T-helper 9 cell (primary cell): ENCODE results near the gene KIAA0319L.
"Not testable (repeated sequence)": the region's sequence is repeated elsewhere in the genome, so short reads cannot be mapped to it uniquely, and the experiment has no call there.

Experiments
- DNase-seq: peaks from one replicate; pipeline ENCODE4 v3.0.0-alpha.2; 2020
- total RNA-seq, 2 donors: gene quantifications; one replicate each; lab custom pipeline; 2026; lab: John Stamatoyannopoulos, UW

Gene KIAA0319L
- 108 to 112 reads per million in 2 donors for total RNA-seq

GRCh38 chr1:35557118-35557610 lies at the start of gene KIAA0319L:
KIAA0319L (minus strand) TSS chr1:35557403; CDS start chr1:35554491, 2,912 bp downstream.
- no peak for DNase-seq

- no peak for DNase-seq
Measured at GRCh38 chr1:35605867-35606182, 48.6 kb upstream of the KIAA0319L start.

- no peak for DNase-seq
Measured at GRCh38 chr1:35605071-35605866, 48.1 kb upstream of the KIAA0319L start.

GRCh38 chr1:35603941-35604340 lies 46.7 kb upstream of the KIAA0319L start:
- DNase-seq, result no peak

- no peak for DNase-seq
Measured at GRCh38 chr1:35603468-35603867, 46.3 kb upstream of the KIAA0319L start.

GRCh38 chr1:35600593-35600992 lies 43.4 kb upstream of the KIAA0319L start:
- DNase-seq, result no peak

GRCh38 chr1:35599411-35599810 lies 42.2 kb upstream of the KIAA0319L start:
- DNase-seq, result no peak

GRCh38 chr1:35598895-35599294 lies 41.7 kb upstream of the KIAA0319L start:
- DNase-seq, result no peak

GRCh38 chr1:35597870-35598269 lies 40.7 kb upstream of the KIAA0319L start:
- DNase-seq, result no peak

- no peak for DNase-seq
Measured at GRCh38 chr1:35595684-35596083, 38.5 kb upstream of the KIAA0319L start.

- no peak for DNase-seq
Measured at GRCh38 chr1:35594005-35594760, 37.0 kb upstream of the KIAA0319L start.

- DNase-seq, result no peak
Measured at GRCh38 chr1:35592991-35593769, 36.0 kb upstream of the KIAA0319L start.

GRCh38 chr1:35591211-35591610 lies 34.0 kb upstream of the KIAA0319L start:
- DNase-seq, result no peak

GRCh38 chr1:35590476-35591040 lies 33.4 kb upstream of the KIAA0319L start:
- no peak for DNase-seq

GRCh38 chr1:35589516-35590427 lies 32.6 kb upstream of the KIAA0319L start:
- no peak for DNase-seq

- DNase-seq, result no peak
Measured at GRCh38 chr1:35588197-35588910, 31.2 kb upstream of the KIAA0319L start.

GRCh38 chr1:35587736-35588135 lies 30.5 kb upstream of the KIAA0319L start:
- no peak for DNase-seq

GRCh38 chr1:35586808-35587207 lies 29.6 kb upstream of the KIAA0319L start:
- no peak for DNase-seq

GRCh38 chr1:35585805-35586204 lies 28.6 kb upstream of the KIAA0319L start:
- DNase-seq, result not testable (repeated sequence)

GRCh38 chr1:35585281-35585680 lies 28.1 kb upstream of the KIAA0319L start:
- DNase-seq, result no peak

GRCh38 chr1:35581621-35582020 lies 24.4 kb upstream of the KIAA0319L start:
- DNase-seq, result not testable (repeated sequence)
